DOHH2 (cell line): ENCODE results near the gene CREB5.

Experiments
- EZH2phosphoT487 ChIP-seq: fragments of 200-600 bp; sonication (generic); IDR thresholded peaks from 2 replicates; pipeline ENCODE4 v1.6.1; 2017; ENCODE audit warnings: borderline replicate concordance, mild to moderate bottlenecking, antibody characterized with exemption, low read length, moderate library complexity, mixed read lengths
- TF ChIP-seq, protein P1 (sequence below): fragments of 200-600 bp; sonication (generic); IDR thresholded peaks from one replicate; pipeline ENCODE4 v1.5.1; 2014; ENCODE audit warnings: antibody characterized with exemption, mild to moderate bottlenecking, low read depth, low read length; ENCODE audit not compliant: poor library complexity, severe bottlenecking

- TF ChIP-seq, protein P1, sequence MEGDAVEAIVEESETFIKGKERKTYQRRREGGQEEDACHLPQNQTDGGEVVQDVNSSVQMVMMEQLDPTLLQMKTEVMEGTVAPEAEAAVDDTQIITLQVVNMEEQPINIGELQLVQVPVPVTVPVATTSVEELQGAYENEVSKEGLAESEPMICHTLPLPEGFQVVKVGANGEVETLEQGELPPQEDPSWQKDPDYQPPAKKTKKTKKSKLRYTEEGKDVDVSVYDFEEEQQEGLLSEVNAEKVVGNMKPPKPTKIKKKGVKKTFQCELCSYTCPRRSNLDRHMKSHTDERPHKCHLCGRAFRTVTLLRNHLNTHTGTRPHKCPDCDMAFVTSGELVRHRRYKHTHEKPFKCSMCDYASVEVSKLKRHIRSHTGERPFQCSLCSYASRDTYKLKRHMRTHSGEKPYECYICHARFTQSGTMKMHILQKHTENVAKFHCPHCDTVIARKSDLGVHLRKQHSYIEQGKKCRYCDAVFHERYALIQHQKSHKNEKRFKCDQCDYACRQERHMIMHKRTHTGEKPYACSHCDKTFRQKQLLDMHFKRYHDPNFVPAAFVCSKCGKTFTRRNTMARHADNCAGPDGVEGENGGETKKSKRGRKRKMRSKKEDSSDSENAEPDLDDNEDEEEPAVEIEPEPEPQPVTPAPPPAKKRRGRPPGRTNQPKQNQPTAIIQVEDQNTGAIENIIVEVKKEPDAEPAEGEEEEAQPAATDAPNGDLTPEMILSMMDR, result no peak
- no peak for TF ChIP-seq EZH2phosphoT487
Measured at GRCh38 chr7:28731092-28731658, 318.9 kb downstream of the CREB5 start.
